ENCODE data around the gene SLC24A4. TPM values are rescaled to one million over a fixed set of nuclear protein-coding genes. Genes with fewer than 3 reads are reported as not detected.

The SLC24A4 gene
- total RNA-seq, 1 experiment from 2014 or later: not detected

DNA sequence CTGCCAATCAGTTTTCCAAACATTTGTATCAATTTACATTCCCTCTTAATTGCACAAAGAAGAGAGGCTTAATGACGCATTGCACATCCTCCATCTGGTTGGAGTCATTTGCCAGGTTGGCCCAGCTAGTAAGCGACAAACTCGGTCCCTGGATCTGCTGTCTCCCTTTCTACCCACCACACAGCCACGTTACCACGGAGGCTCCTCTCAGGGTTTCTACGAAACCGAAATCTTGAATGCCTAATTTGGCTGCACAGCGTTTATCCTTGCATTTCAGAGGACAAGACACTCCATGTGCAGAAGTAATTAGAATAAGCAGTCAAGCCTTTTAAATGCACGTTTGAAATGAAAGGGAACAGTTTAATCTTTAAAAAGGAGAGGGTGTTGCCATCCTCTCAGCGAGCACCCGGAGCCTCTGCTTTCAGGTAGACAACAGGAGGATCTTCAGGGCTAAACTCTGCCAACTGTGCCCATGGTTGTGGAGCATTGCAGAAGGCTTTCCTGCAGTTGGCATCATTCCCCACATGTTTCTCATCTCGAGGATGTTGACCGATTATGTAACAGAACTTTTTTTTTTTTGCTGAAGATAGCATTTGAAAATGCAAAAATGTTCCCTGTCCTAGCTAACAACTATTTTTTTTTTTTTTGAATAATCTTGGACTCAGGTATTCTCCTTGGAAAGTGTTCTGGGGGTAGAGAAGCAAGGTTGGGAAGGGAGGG, 37.8 kb downstream of the SLC24A4 start:
- DNase-seq (ENCODE audit: low read depth, low spot score) (no peak), ATAC-seq (no peak)
- Histone ChIP-seq H3K4me1 (ENCODE audit: control insufficient read depth in 1 of 2, insufficient read depth in 2 of 2, low read length in 2 of 2) (peaks cover 0 to 5% of the 10 kb centered on the region in 2 experiments; a peak in 1 of 4 replicates), H4K20me1 (ENCODE audit: insufficient read depth) (no peaks in the 10 kb centered on the region), H3K27ac (ENCODE audit: low read depth, low read length) (no peak overlapping the region), H3K9me2 (ENCODE audit: insufficient read depth) (no peaks in the 10 kb centered on the region), H2AFZ (ENCODE audit: low read depth, low read length, poor library complexity, severe bottlenecking) (no peak overlapping the region), H3K79me2 (ENCODE audit: insufficient read depth, low read length) (no peaks in the 10 kb centered on the region), H3K36me3 (ENCODE audit: control insufficient read depth in 1 of 2, insufficient read depth in 2 of 2, low read length in 2 of 2) (no peaks in the 10 kb centered on the region), H3K4me2 (ENCODE audit: low read length) (no peak overlapping the region), H3K27me3 (ENCODE audit: insufficient read depth, low read length) (peaks cover 16% of the 10 kb centered on the region), H3K4me3 (replicated peaks in 1 of 2; ENCODE audit: low read depth in 1 of 2, low read length in 2 of 2) (no peak overlapping the region), H3K9me3 (ENCODE audit: control insufficient read depth in 1 of 2, insufficient read depth in 1 of 2, low read depth in 1 of 2, low read length in 2 of 2) (no peaks in the 10 kb centered on the region), H3K9ac (ENCODE audit: low read length) (no peak overlapping the region)
- BruUV-seq (replicated peaks): no TSS peak
- TF ChIP-seq RAD21 (IDR thresholded peaks at IDR 0.05; ENCODE audit: low read depth) (no peak), ZFX (IDR thresholded peaks at IDR 0.05) (no peak), CBX3 (IDR thresholded peaks at IDR 0.05; ENCODE audit: low read depth) (no peak), TCF7L2 (IDR thresholded peaks at IDR 0.05; ENCODE audit: borderline replicate concordance, extremely low read depth, insufficient read depth, insufficient read length) (no peak), EZH2 (IDR thresholded peaks at IDR 0.05) (no peak), EZH2phosphoT487 (IDR thresholded peaks at IDR 0.05; ENCODE audit: borderline replicate concordance) (no peak), REST (IDR thresholded peaks at IDR 0.05; ENCODE audit: low read depth) (no peak), YY1 (IDR thresholded peaks at IDR 0.05; ENCODE audit: extremely low read depth, insufficient replicate concordance, low read depth, low read length) (no peak)
- TF ChIP-seq, protein P1, sequence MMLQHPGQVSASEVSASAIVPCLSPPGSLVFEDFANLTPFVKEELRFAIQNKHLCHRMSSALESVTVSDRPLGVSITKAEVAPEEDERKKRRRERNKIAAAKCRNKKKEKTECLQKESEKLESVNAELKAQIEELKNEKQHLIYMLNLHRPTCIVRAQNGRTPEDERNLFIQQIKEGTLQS (IDR thresholded peaks at IDR 0.05): no peak
- ChIA-PET POLR2A (no interaction called here), CTCF (no interaction called here), RAD21 (ENCODE audit: low non-redundant PET in 1 of 2, low total read pairs in 2 of 2, uncharacterized antibody in 2 of 2, unreplicated experiment in 2 of 2) (no interaction called here)
- intact Hi-C loops (cut with micrococcal nuclease): no loop called here
